Esophagus (tissue), 2 donors: ENCODE data around the gene SGCD. TPM values are rescaled to one million over a fixed set of nuclear protein-coding genes. Genes with fewer than 3 reads are reported as not detected.

ENCODE experiments used
- H3K27ac ChIP-seq, 2 donors: one replicate each; pipeline ENCODE4 v1.5.1; 2013; ENCODE audit warnings: low read depth in 2 of 2, mild to moderate bottlenecking in 2 of 2, inconsistent platforms in 1 of 2, low read length in 1 of 2, moderate library complexity in 1 of 2
- H3K27me3 ChIP-seq, 2 donors: one replicate each; pipeline ENCODE4 v1.6.1; 2013; ENCODE audit warnings: low read length in 2 of 2, control low read depth in 1 of 2, mild to moderate bottlenecking in 1 of 2; ENCODE audit not compliant: insufficient read depth in 2 of 2, control insufficient read depth in 1 of 2
- H3K36me3 ChIP-seq, 2 donors: one replicate each; pipeline ENCODE4 v1.6.1; 2013; ENCODE audit warnings: low read length in 1 of 2; ENCODE audit not compliant: control insufficient read depth in 2 of 2, insufficient read depth in 2 of 2
- H3K4me1 ChIP-seq, 2 donors: one replicate each; pipeline ENCODE4 v1.6.1; 2013; ENCODE audit warnings: low read length in 1 of 2; ENCODE audit not compliant: control insufficient read depth in 2 of 2, insufficient read depth in 2 of 2
- H3K4me3 ChIP-seq, 2 donors: one replicate each; pipeline ENCODE4 v1.5.1; 2013; ENCODE audit warnings: low read length in 2 of 2, mild to moderate bottlenecking in 2 of 2, low read depth in 1 of 2, moderate library complexity in 1 of 2
- H3K9me3 ChIP-seq, 2 donors: one replicate each; pipeline ENCODE4 v1.6.1; 2013; ENCODE audit warnings: mild to moderate bottlenecking in 2 of 2, low read depth in 1 of 2, low read length in 1 of 2, moderate library complexity in 1 of 2; ENCODE audit not compliant: control insufficient read depth in 2 of 2, insufficient read depth in 1 of 2
- WGBS, 2 donors: extraction: QIAGEN DNeasy Blood & Tissue Kit; methylation state at CpG; one replicate each; pipeline ENCODE4 v1.1.7; 2013; 5-methylcytosine and 5-hydroxymethylcytosine counted together
- polyA plus RNA-seq, 2 donors: library from polyadenylated mRNA; stranded (reverse); fragments of 200-250 nt; gene quantifications; one replicate each; pipeline ENCODE4 v1.2.3, GENCODE V29; 2013
- donor health status: healthy with polysubstance abuse.
- donor health status: Bipolar disorder and iron deficiency.

Gene SGCD
- polyA plus RNA-seq, 2 donors, result 0.35 to 0.84 TPM

DNA sequence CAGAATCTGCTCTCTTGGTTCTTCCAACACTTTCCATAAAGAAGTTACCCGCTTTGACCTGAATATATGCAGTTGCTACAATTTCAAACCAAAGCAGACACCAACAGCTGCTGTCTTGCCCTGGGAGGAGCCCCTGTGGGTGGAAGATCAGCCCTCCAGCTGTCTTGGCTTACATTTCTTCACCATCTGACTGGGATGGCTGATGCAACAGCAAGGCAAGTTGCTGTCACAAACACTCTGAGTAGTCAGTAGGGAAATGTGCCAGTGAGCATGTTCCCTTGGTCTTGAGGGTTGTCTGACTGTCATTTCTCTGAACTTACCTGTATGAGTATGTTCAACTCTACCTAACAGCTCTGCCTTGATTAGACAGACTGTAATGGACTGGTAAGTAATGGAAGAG lies 152.9 kb downstream of the SGCD start:
- H3K9me3 ChIP-seq, result peaks cover 0 to 3% of the 10 kb centered on the region in 2 donors
- H3K27me3 ChIP-seq, result no peaks in the 10 kb centered on the region
- H3K27ac ChIP-seq, result no peak overlapping the region
- H3K4me1 ChIP-seq, result no peaks in the 10 kb centered on the region
- no peak overlapping the region for H3K4me3 ChIP-seq
- WGBS, 2 donors, result 86 to 87% methylated on average over 1 of the region's 1 CpG
- no peaks in the 10 kb centered on the region for H3K36me3 ChIP-seq

GRCh38 chr5:156481741-156482140 lies 154.8 kb downstream of the SGCD start:
- H3K36me3 ChIP-seq, result no peaks in the 10 kb centered on the region
- peaks cover 3 to 4% of the 10 kb centered on the region in 2 donors for H3K9me3 ChIP-seq
- no peak overlapping the region for H3K4me3 ChIP-seq
- H3K27ac ChIP-seq, result no peak overlapping the region
- H3K27me3 ChIP-seq, result no peaks in the 10 kb centered on the region
- WGBS, 2 donors, result 54 to 59% methylated on average over 4 of the region's 4 CpGs
- no peaks in the 10 kb centered on the region for H3K4me1 ChIP-seq

GRCh38 chr5:156482818-156483217 lies 155.9 kb downstream of the SGCD start:
- Histone ChIP-seq H3K36me3 (no peaks in the 10 kb centered on the region), H3K4me3 (no peak overlapping the region), H3K9me3 (peaks cover 3 to 6% of the 10 kb centered on the region in 2 donors), H3K4me1 (no peaks in the 10 kb centered on the region), H3K27ac (no peak overlapping the region), H3K27me3 (no peaks in the 10 kb centered on the region)

DNA sequence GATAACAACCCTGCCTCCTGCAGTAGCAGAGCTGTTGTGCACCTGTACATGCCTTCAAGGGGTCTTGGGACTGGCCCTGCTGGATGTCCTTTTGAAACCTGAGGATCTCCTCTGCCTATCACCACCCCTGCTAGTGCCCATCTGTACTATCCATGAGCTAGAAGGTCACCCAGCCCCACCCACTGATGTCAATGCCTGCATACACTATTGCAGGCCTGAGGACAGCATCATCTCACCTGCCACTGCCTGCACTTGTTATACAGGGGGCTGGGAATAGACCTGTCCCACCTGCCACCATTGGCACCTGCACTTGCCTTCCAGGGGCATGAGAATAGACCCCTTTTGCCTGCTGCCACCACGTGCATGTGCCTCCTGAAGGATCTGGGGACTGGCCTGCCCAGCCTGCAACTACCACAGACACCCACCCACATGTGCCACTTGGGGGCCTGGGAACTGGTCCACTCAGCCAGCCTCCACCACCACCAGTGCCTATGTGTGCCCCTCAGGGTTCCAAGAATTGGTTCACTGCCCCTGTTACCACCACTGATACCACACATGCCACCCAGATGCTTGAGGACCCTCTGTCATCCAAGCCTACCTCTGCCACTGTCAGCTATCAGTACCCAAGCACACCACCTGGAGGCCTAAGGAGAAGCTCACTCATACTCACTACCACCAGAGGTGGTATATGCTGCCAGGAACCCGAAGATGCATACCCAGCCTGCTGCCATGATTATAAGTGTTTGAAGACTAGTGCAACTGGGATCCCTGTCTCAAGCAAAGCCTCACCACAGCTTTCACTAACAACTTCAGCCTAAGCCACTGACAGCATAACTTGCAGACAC lies 159.7 kb downstream of the SGCD start:
- Histone ChIP-seq H3K36me3 (no peaks in the 10 kb centered on the region), H3K4me1 (no peaks in the 10 kb centered on the region), H3K27ac (no peak overlapping the region), H3K27me3 (no peaks in the 10 kb centered on the region), H3K9me3 (peaks cover 3 to 6% of the 10 kb centered on the region in 2 donors), H3K4me3 (no peak overlapping the region)
- WGBS, 2 donors, result 74 to 90% methylated on average over 2 of the region's 2 CpGs

DNA sequence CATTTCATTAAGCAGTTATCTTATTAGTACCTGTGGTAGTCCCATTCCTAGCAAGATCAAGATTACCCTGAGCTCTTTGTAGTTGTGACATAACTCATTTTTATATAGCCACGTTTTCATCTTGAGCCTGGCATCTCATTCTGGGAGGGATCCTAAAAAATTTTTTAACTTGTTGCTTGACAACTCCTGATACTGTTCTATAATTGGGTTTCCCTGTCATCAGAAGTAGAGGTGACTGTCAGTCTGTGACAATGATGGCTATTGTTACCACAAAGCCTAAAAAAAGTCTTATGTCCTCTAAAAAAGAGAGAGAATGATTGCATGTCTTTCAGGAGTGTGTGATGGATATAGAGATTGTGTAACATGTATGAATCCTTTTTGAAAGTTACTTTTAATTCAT lies 164.8 kb downstream of the SGCD start:
- H3K9me3 ChIP-seq, result peaks cover 0 to 3% of the 10 kb centered on the region in 2 donors
- no peak overlapping the region for H3K4me3 ChIP-seq
- H3K27me3 ChIP-seq, result no peaks in the 10 kb centered on the region
- 21 to 23% methylated on average over 1 of the region's 1 CpG for WGBS, 2 donors
- H3K36me3 ChIP-seq, result no peaks in the 10 kb centered on the region
- H3K4me1 ChIP-seq, result no peaks in the 10 kb centered on the region
- H3K27ac ChIP-seq, result no peak overlapping the region

- no peaks in the 10 kb centered on the region for H3K27me3 ChIP-seq
- WGBS, 2 donors, result 57 to 59% methylated on average over 3 of the region's 3 CpGs
These were observed 169.3 kb downstream of the SGCD start for GRCh38 chr5:156496291-156496690.

DNA sequence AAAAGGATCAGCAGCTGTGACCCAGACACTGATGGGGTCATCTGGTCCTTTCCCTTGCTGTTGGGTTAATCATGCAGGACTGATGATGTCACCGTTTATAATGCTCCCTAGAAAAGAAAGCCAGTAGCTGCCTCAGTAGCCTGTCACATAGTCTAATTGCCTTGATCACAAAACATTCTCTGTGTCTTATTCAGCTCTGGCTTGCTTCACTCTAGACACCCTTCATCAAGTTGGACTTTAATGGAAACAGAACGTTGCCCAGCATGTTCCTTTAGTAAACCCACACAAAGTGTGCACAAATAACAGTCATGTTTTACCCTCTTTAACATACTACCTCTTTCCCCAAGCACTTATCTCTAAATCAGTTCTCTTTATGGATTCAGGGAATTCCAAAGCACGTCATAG lies 170.8 kb downstream of the SGCD start:
- Histone ChIP-seq H3K27me3 (no peaks in the 10 kb centered on the region), H3K27ac (no peak overlapping the region), H3K36me3 (no peaks in the 10 kb centered on the region), H3K4me3 (no peak overlapping the region), H3K4me1 (no peaks in the 10 kb centered on the region), H3K9me3 (no peaks in the 10 kb centered on the region)
- WGBS, 2 donors, result 31 to 33% methylated on average over 3 of the region's 3 CpGs

More at GRCh38 chr5:156496291-156496690, 169.3 kb downstream of the SGCD start:
- H3K27ac ChIP-seq, result no peak overlapping the region
- no peaks in the 10 kb centered on the region for H3K36me3 ChIP-seq
- H3K4me1 ChIP-seq, result no peaks in the 10 kb centered on the region
- H3K4me3 ChIP-seq, result no peak overlapping the region
- no peaks in the 10 kb centered on the region for H3K9me3 ChIP-seq

DNA sequence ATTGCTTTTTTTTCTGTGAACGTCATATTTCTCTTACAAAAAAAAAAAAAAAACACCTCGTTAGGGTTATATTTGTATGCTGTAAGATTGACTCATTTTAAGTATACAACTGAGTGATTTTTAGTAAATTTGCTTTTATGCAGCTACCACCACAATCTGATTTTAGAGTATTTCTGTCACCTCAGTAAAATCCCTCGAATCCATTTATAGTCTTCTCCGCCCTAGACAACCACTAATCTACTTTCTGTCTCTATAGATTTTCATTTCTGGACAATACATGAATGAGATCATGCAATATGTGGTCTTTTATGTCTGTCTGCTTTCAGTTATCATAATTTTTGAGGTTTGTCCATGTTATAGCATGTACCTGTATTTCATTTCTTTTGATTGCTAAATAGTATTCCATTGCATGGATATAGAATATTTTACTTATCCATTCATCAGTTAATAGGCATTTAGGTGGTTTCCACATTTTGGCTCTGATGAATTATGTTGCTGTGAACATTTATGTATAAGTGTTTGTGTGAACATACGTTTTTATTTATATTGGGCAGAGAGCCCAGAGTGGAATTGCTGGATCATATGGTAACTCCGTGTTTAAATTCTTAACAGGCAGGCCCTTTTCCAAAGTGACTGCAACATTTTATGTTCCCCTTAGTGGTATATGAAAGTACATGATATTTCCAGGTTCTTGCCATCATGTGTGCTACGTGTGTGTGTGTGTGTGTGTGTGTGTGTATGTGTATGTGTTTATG lies 171.4 kb downstream of the SGCD start:
- no peak overlapping the region for H3K4me3 ChIP-seq
- no peaks in the 10 kb centered on the region for H3K36me3 ChIP-seq
- no peaks in the 10 kb centered on the region for H3K4me1 ChIP-seq
- H3K9me3 ChIP-seq, result no peaks in the 10 kb centered on the region
- H3K27me3 ChIP-seq, result no peaks in the 10 kb centered on the region
- 57 to 58% methylated on average over 7 of the region's 7 CpGs for WGBS, 2 donors
- no peak overlapping the region for H3K27ac ChIP-seq

GRCh38 chr5:156500755-156501154 lies 173.8 kb downstream of the SGCD start:
- 63 to 71% methylated on average over 5 of the region's 5 CpGs for WGBS, 2 donors
- Histone ChIP-seq H3K36me3 (no peaks in the 10 kb centered on the region), H3K27me3 (no peaks in the 10 kb centered on the region), H3K27ac (no peak overlapping the region), H3K4me3 (no peak overlapping the region), H3K9me3 (peaks cover 0 to 2% of the 10 kb centered on the region in 2 donors), H3K4me1 (no peaks in the 10 kb centered on the region)
